ENCODE data around the gene IRF9. TPM values are rescaled to one million over a fixed set of nuclear protein-coding genes. Genes with fewer than 3 reads are reported as not detected.

IRF9 gene, protein sequence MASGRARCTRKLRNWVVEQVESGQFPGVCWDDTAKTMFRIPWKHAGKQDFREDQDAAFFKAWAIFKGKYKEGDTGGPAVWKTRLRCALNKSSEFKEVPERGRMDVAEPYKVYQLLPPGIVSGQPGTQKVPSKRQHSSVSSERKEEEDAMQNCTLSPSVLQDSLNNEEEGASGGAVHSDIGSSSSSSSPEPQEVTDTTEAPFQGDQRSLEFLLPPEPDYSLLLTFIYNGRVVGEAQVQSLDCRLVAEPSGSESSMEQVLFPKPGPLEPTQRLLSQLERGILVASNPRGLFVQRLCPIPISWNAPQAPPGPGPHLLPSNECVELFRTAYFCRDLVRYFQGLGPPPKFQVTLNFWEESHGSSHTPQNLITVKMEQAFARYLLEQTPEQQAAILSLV
- total RNA-seq: 10 to 100 TPM; 12.5 to 21.5 TPM

- WGBS, 2 donors: 1 to 2% methylated on average over 11 to 12 of the region's 12 CpGs
- H3K9me3 ChIP-seq: no peaks in the 10 kb centered on the region
- H3K27me3 ChIP-seq: no peaks in the 10 kb centered on the region
- DNase-seq: peak; percentile 97 to 98 (median 98)
- intact Hi-C loops (cut with DNase I): loop anchor here (10.0 kb wide), 1 partner anchor 106 kb away; the partner anchor contains the start of gene CARMIL3
- peak within 1 kb of the TSS; percentile 79 to 89 (median 84) for H3K27ac ChIP-seq
- peak within 1 kb of the TSS; percentile 39 to 48 for H3K4me3 ChIP-seq
- peaks cover 10 to 44% of the 10 kb centered on the region in 2 donors for H3K36me3 ChIP-seq (replicated peaks in 1 of 2; ENCODE audit: insufficient read depth in 1 of 2, low read depth in 2 of 2)
- peaks cover 35% of the 10 kb centered on the region for H3K4me1 ChIP-seq
- peak; percentile 95 for ATAC-seq
- peak; percentile 10 to 81 (median 79) for TF ChIP-seq POLR2A (IDR thresholded peaks at IDR 0.05)
- peak; percentile 91 to 99 (median 98) for TF ChIP-seq CTCF (IDR thresholded peaks at IDR 0.05)
These were observed at the start of gene IRF9 for GRCh38 chr14:24160850-24161804. Gene IRF9 (plus strand): TSS chr14:24161265. CDS start chr14:24162145, 880 bp downstream.

- intact Hi-C loops (cut with DNase I): no loop called here
- H3K27me3 ChIP-seq: no peaks in the 10 kb centered on the region
- H3K9me3 ChIP-seq: no peaks in the 10 kb centered on the region
- peak overlapping the region; percentile 3 to 16 for H3K4me3 ChIP-seq
- DNase-seq: no peak
- TF ChIP-seq CTCF (IDR thresholded peaks at IDR 0.05) (no peak), POLR2A (IDR thresholded peaks at IDR 0.05) (no peak)
- no peak for ATAC-seq
- peak overlapping the region; percentile 99 to 100 (median 99) for H3K27ac ChIP-seq
- H3K4me1 ChIP-seq: peaks cover 60% of the 10 kb centered on the region
- no peaks in the 10 kb centered on the region for H3K36me3 ChIP-seq (replicated peaks in 1 of 2; ENCODE audit: insufficient read depth in 1 of 2, low read depth in 2 of 2)
- WGBS, 2 donors: 8 to 11% methylated on average over 13 to 15 of the region's 15 CpGs
These were observed 47.7 kb upstream of the IRF9 start for GRCh38 chr14:24113379-24113800.

GRCh38 chr14:24113801-24114531 is 47.1 kb upstream of the IRF9 start:
- Histone ChIP-seq H3K27ac (peak overlapping the region; percentile 99 to 100 (median 99)), H3K4me3 (peak overlapping the region; percentile 16 to 68), H3K27me3 (no peaks in the 10 kb centered on the region), H3K9me3 (no peaks in the 10 kb centered on the region), H3K36me3 (replicated peaks in 1 of 2; ENCODE audit: insufficient read depth in 1 of 2, low read depth in 2 of 2) (peaks cover under 1% of the 10 kb centered on the region in 2 donors), H3K4me1 (peaks cover 55% of the 10 kb centered on the region)
- TF ChIP-seq CTCF (IDR thresholded peaks at IDR 0.05): no peak
- TF ChIP-seq POLR2A (IDR thresholded peaks at IDR 0.05): peak; percentile 49 to 92 (median 89)
- WGBS, 2 donors: 0% methylated on average over 31 to 42 of the region's 42 CpGs
- intact Hi-C loops (cut with DNase I): no loop called here
- DNase-seq (peak; percentile 89 to 94 (median 92)), ATAC-seq (peak; percentile 47)
